Mesenchymal stem cell (in vitro differentiated cells and primary cell): ENCODE measurements around the gene MEF2A.
A peak's percentile ranks its signal among the peaks of the same experiment; 100 is the strongest.

ENCODE experiments used
- DNase-seq: peaks from one replicate; pipeline ENCODE4 v3.0.0-alpha.2; 2013
- H2AFZ ChIP-seq: one replicate; pipeline ENCODE4 v1.6.1; 2013; ENCODE audit warnings: low read depth, mild to moderate bottlenecking, control low read depth, inconsistent platforms, low read length, moderate library complexity
- H2AK5ac ChIP-seq: 2 replicates; pipeline ENCODE4 v1.6.1; 2013; ENCODE audit warnings: low read length, moderate library complexity, mild to moderate bottlenecking, inconsistent platforms; ENCODE audit not compliant: severe bottlenecking
- H2BK120ac ChIP-seq: one replicate; pipeline ENCODE4 v1.6.1; 2013; ENCODE audit warnings: low read depth, mild to moderate bottlenecking, inconsistent platforms, low read length, moderate library complexity
- H2BK12ac ChIP-seq, 2 experiments: one replicate each; pipeline ENCODE4 v1.6.1; 2013; ENCODE audit warnings: inconsistent platforms in 2 of 2, low read length in 2 of 2, mild to moderate bottlenecking in 2 of 2, moderate library complexity in 2 of 2, control low read depth in 1 of 2
- H2BK15ac ChIP-seq: one replicate; pipeline ENCODE4 v1.6.1; 2013; ENCODE audit warnings: mild to moderate bottlenecking, low read depth, inconsistent platforms; ENCODE audit not compliant: poor library complexity, severe bottlenecking
- H2BK5ac ChIP-seq: 2 replicates; pipeline ENCODE4 v1.6.1; 2013; ENCODE audit warnings: low read depth, mild to moderate bottlenecking, low read length, control low read depth, inconsistent platforms; ENCODE audit not compliant: poor library complexity, severe bottlenecking
- H3K14ac ChIP-seq, 2 experiments: one replicate each; pipeline ENCODE4 v1.6.1; 2013; ENCODE audit warnings: inconsistent platforms in 2 of 2, low read length in 2 of 2, control low read depth in 1 of 2, mild to moderate bottlenecking in 1 of 2, moderate library complexity in 1 of 2
- H3K18ac ChIP-seq, 2 experiments: one replicate each; pipeline ENCODE4 v1.6.1; 2013; ENCODE audit warnings: inconsistent platforms in 2 of 2, low read length in 2 of 2, control low read depth in 1 of 2, low read depth in 1 of 2, mild to moderate bottlenecking in 1 of 2
- H3K23ac ChIP-seq, 2 experiments: one replicate each; pipeline ENCODE4 v1.6.1; 2013; ENCODE audit warnings: inconsistent platforms in 2 of 2, low read length in 2 of 2, mild to moderate bottlenecking in 2 of 2, moderate library complexity in 2 of 2, control low read depth in 1 of 2
- H3K27ac ChIP-seq: 2 replicates; pipeline ENCODE4 v1.5.1; 2013; ENCODE audit warnings: mild to moderate bottlenecking, moderate library complexity, low read length, control low read depth, inconsistent platforms; ENCODE audit not compliant: poor library complexity, severe bottlenecking
- H3K27me3 ChIP-seq, 2 experiments: 2 replicates each; pipeline versions ENCODE4 v1.6.1 to v1.7.0; 2013; ENCODE audit warnings: low read length in 2 of 2, mild to moderate bottlenecking in 2 of 2, moderate library complexity in 2 of 2, control low read depth in 1 of 2, inconsistent platforms in 1 of 2; ENCODE audit not compliant: control insufficient read depth in 1 of 2, insufficient read depth in 1 of 2
- H3K36me3 ChIP-seq, 2 experiments: 2 replicates each; pipeline versions ENCODE4 v1.6.1 to v1.7.0; 2013; ENCODE audit warnings: low read length in 2 of 2, control low read depth in 1 of 2, inconsistent platforms in 1 of 2, low read depth in 1 of 2, mild to moderate bottlenecking in 1 of 2; ENCODE audit not compliant: insufficient read depth in 2 of 2, control insufficient read depth in 1 of 2
- H3K4ac ChIP-seq, 2 experiments: one replicate each; pipeline ENCODE4 v1.6.1; 2013; ENCODE audit warnings: inconsistent platforms in 2 of 2, low read length in 2 of 2, mild to moderate bottlenecking in 2 of 2, moderate library complexity in 2 of 2, control low read depth in 1 of 2, low read depth in 1 of 2
- H3K4me1 ChIP-seq: 2 replicates; pipeline ENCODE4 v1.6.1; 2013; ENCODE audit warnings: low read depth, low read length, control low read depth; ENCODE audit not compliant: control insufficient read depth, insufficient read depth
- H3K4me2 ChIP-seq: 2 replicates; pipeline ENCODE4 v1.6.1; 2013; ENCODE audit warnings: low read length, mild to moderate bottlenecking, inconsistent platforms; ENCODE audit not compliant: poor library complexity, severe bottlenecking
- H3K4me3 ChIP-seq, 2 experiments: 2 replicates each; pipeline versions ENCODE4 v1.5.1 to v1.7.0; 2013; ENCODE audit warnings: low read length in 2 of 2, mild to moderate bottlenecking in 2 of 2, control low read depth in 1 of 2, low read depth in 1 of 2; ENCODE audit not compliant: insufficient read depth in 1 of 2
- H3K79me1 ChIP-seq: replicated peaks from 2 replicates; pipeline ENCODE4 v1.6.1; 2013; ENCODE audit warnings: mild to moderate bottlenecking, control low read depth, low read length, inconsistent platforms; ENCODE audit not compliant: poor library complexity, severe bottlenecking
- H3K9ac ChIP-seq: 2 replicates; pipeline ENCODE4 v1.7.0; 2013; ENCODE audit warnings: mild to moderate bottlenecking, low read length, moderate library complexity
- H3K9me3 ChIP-seq: 2 replicates; pipeline ENCODE4 v1.7.0; 2013; ENCODE audit warnings: mild to moderate bottlenecking, low read length; ENCODE audit not compliant: control insufficient read depth
- H4K8ac ChIP-seq: one replicate; pipeline ENCODE4 v1.6.1; 2013; ENCODE audit warnings: inconsistent platforms, mild to moderate bottlenecking, low read length, moderate library complexity
- H4K91ac ChIP-seq: one replicate; pipeline ENCODE4 v1.6.1; 2013; ENCODE audit warnings: mild to moderate bottlenecking, low read length, inconsistent platforms
- WGBS: methylation state at CpG from one replicate; pipeline ENCODE4 v1.1.7; 2013; ENCODE audit warnings: mixed read lengths; 5-methylcytosine and 5-hydroxymethylcytosine counted together

The MEF2A gene

GRCh38 chr15:99709243-99709986 is 143.6 kb downstream of the MEF2A start:
- DNase-seq = no peak
- Histone ChIP-seq H3K14ac (no peak overlapping the region), H3K23ac (no peak overlapping the region), H2BK120ac (no peak overlapping the region), H3K18ac (peak overlapping the region in 1 of 2 experiments; percentile 41), H4K91ac (peak overlapping the region; percentile 52), H3K4me2 (no peak overlapping the region), H3K4ac (peak overlapping the region in 1 of 2 experiments; percentile 56), H2AK5ac (no peak overlapping the region), H3K79me1 (peaks cover 5% of the 10 kb centered on the region), H3K27me3 (no peaks in the 10 kb centered on the region), H3K9ac (peak overlapping the region; percentile 21), H2BK15ac (peak overlapping the region; percentile 56), H2BK5ac (no peak overlapping the region), H3K4me1 (peaks cover 8% of the 10 kb centered on the region), H3K4me3 (peak overlapping the region in 1 of 2 experiments; percentile 55), H2AFZ (no peak overlapping the region), H3K36me3 (peaks cover 27 to 43% of the 10 kb centered on the region in 2 experiments), H2BK12ac (peak overlapping the region; percentile 17 to 49), H3K9me3 (no peaks in the 10 kb centered on the region), H4K8ac (no peak overlapping the region), H3K27ac (no peak overlapping the region)
- WGBS = 92% methylated on average over 12 of the region's 16 CpGs

GRCh38 chr15:99711625-99712024 is 145.8 kb downstream of the MEF2A start:
- H3K9ac ChIP-seq = no peak overlapping the region
- no peak overlapping the region for H2AK5ac ChIP-seq
- peaks cover 34 to 57% of the 10 kb centered on the region in 2 experiments for H3K36me3 ChIP-seq
- no peak overlapping the region for H3K27ac ChIP-seq
- no peak for DNase-seq
- no peaks in the 10 kb centered on the region for H3K27me3 ChIP-seq
- H2BK5ac ChIP-seq = no peak overlapping the region
- H2BK120ac ChIP-seq = no peak overlapping the region
- WGBS = 93% methylated on average over 5 of the region's 5 CpGs
- peaks cover 8% of the 10 kb centered on the region for H3K4me1 ChIP-seq
- H4K91ac ChIP-seq = no peak overlapping the region
- H3K9me3 ChIP-seq = no peaks in the 10 kb centered on the region
- H3K18ac ChIP-seq = no peak overlapping the region
- H3K23ac ChIP-seq = no peak overlapping the region
- no peak overlapping the region for H3K4me3 ChIP-seq
- H3K14ac ChIP-seq = peak overlapping the region in 1 of 2 experiments; percentile 58
- peaks cover 7% of the 10 kb centered on the region for H3K79me1 ChIP-seq
- no peak overlapping the region for H3K4ac ChIP-seq
- H2BK15ac ChIP-seq = no peak overlapping the region
- H2BK12ac ChIP-seq = no peak overlapping the region
- H2AFZ ChIP-seq = no peak overlapping the region
- H3K4me2 ChIP-seq = no peak overlapping the region
- H4K8ac ChIP-seq = no peak overlapping the region

GRCh38 chr15:99712415-99712814 is 146.6 kb downstream of the MEF2A start:
- Histone ChIP-seq H3K27ac (no peak overlapping the region), H2AFZ (no peak overlapping the region), H2BK5ac (no peak overlapping the region), H2BK120ac (no peak overlapping the region), H3K4me2 (no peak overlapping the region), H3K36me3 (peaks cover 38 to 57% of the 10 kb centered on the region in 2 experiments), H3K23ac (no peak overlapping the region), H3K4ac (no peak overlapping the region), H3K9ac (no peak overlapping the region), H3K18ac (no peak overlapping the region), H4K8ac (no peak overlapping the region), H3K79me1 (peaks cover 9% of the 10 kb centered on the region), H2AK5ac (no peak overlapping the region), H4K91ac (no peak overlapping the region), H3K9me3 (no peaks in the 10 kb centered on the region), H2BK12ac (no peak overlapping the region), H3K14ac (no peak overlapping the region), H3K4me3 (no peak overlapping the region), H3K4me1 (peaks cover 8% of the 10 kb centered on the region), H3K27me3 (no peaks in the 10 kb centered on the region), H2BK15ac (peak overlapping the region; percentile 16)
- WGBS = 93% methylated on average over 18 of the region's 18 CpGs
- no peak for DNase-seq

- DNase-seq = no peak
- H3K36me3 ChIP-seq = peaks cover 25 to 50% of the 10 kb centered on the region in 2 experiments
- H2BK15ac ChIP-seq = no peak overlapping the region
- no peak overlapping the region for H2BK120ac ChIP-seq
- peak overlapping the region; percentile 69 for H3K9ac ChIP-seq
- no peak overlapping the region for H4K8ac ChIP-seq
- H3K27me3 ChIP-seq = no peaks in the 10 kb centered on the region
- no peak overlapping the region for H2BK5ac ChIP-seq
- WGBS = 95% methylated on average over 10 of the region's 10 CpGs
- H3K9me3 ChIP-seq = no peaks in the 10 kb centered on the region
- H3K27ac ChIP-seq = no peak overlapping the region
- H3K4me1 ChIP-seq = peaks cover 4% of the 10 kb centered on the region
- no peak overlapping the region for H2AFZ ChIP-seq
- H3K4ac ChIP-seq = no peak overlapping the region
- H3K18ac ChIP-seq = no peak overlapping the region
- peaks cover 13% of the 10 kb centered on the region for H3K79me1 ChIP-seq
- H3K14ac ChIP-seq = no peak overlapping the region
- no peak overlapping the region for H4K91ac ChIP-seq
- peak overlapping the region in 1 of 2 experiments; percentile 69 for H3K4me3 ChIP-seq
- H2AK5ac ChIP-seq = no peak overlapping the region
- no peak overlapping the region for H2BK12ac ChIP-seq
- no peak overlapping the region for H3K23ac ChIP-seq
- H3K4me2 ChIP-seq = no peak overlapping the region
Measured at GRCh38 chr15:99716540-99717095, 150.8 kb downstream of the MEF2A start.
